ENCODE measurements around the gene DLST. TPM values are rescaled to one million over a fixed set of nuclear protein-coding genes. Genes with fewer than 3 reads are reported as not detected.

Gene DLST
- total RNA-seq, 4 donors from 2014 or later, result 128 to 163 (median 154) TPM

DNA sequence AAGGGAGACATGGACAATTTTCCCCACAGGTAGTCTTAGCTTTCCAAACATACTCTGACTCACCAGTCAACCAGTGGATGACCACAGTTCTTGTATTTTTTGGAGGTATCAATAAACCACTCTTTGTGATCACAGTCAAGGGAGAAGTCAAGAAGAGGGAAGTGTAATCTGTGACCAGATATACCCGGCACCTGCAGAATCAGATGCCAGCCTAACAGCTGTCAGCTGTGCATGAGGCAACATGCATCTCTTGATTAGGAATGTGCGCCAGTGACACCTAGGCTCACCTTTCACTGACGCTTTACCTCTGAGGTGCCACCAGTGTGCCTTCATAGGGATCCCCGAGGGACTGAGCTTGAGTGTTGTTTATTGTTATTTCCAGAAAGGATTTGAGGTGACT is 25.8 kb upstream of the DLST start:
- H3K36me3 ChIP-seq, result no peaks in the 10 kb centered on the region
- peaks cover 0 to 29% (median 0%) of the 10 kb centered on the region in 4 donors for H3K4me1 ChIP-seq
- no peaks in the 10 kb centered on the region for H3K27me3 ChIP-seq
- H3K9me3 ChIP-seq, result no peaks in the 10 kb centered on the region
- peak in 1 of 3 donors; percentile 53 for DNase-seq
- no peak overlapping the region for H3K27ac ChIP-seq
- TF ChIP-seq CTCF (IDR thresholded peaks at IDR 0.05) (no peak), POLR2A (IDR thresholded peaks at IDR 0.05) (no peak)
- H3K4me3 ChIP-seq, result no peak overlapping the region

DNA sequence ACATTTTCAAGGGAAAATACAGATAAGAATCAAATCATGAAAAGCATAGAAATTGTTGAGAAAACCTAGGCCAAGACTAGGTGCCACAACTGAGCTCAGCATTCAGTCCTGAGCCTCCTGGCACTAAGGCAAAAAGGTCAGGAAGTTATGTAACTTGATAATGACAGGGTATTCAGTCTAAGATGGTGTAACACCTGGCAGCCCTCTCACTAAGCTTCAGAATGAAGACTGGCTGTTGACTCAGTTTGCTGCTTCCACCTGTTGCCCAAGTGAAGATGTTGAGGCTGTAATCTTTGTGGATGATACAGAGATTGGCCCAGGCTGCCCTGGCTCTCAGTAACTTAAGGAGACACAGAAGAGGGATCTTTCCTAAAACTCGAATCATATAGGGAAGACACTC is 25.4 kb upstream of the DLST start:
- Histone ChIP-seq H3K4me3 (no peak overlapping the region), H3K4me1 (peaks cover 0 to 29% (median 0%) of the 10 kb centered on the region in 4 donors), H3K36me3 (no peaks in the 10 kb centered on the region), H3K27ac (no peak overlapping the region), H3K9me3 (no peaks in the 10 kb centered on the region), H3K27me3 (no peaks in the 10 kb centered on the region)
- TF ChIP-seq CTCF (IDR thresholded peaks at IDR 0.05) (no peak), POLR2A (IDR thresholded peaks at IDR 0.05) (no peak)
- no peak for DNase-seq

- no peaks in the 10 kb centered on the region for H3K36me3 ChIP-seq
- DNase-seq, result no peak
- no peaks in the 10 kb centered on the region for H3K9me3 ChIP-seq
- no peak for TF ChIP-seq CTCF (IDR thresholded peaks at IDR 0.05)
- TF ChIP-seq POLR2A (IDR thresholded peaks at IDR 0.05), result no peak
- peaks cover 0 to 28% (median 0%) of the 10 kb centered on the region in 4 donors for H3K4me1 ChIP-seq
- H3K27me3 ChIP-seq, result no peaks in the 10 kb centered on the region
- H3K4me3 ChIP-seq, result no peak overlapping the region
- no peak overlapping the region for H3K27ac ChIP-seq
Measured at GRCh38 chr14:74858022-74858421, 23.7 kb upstream of the DLST start.

GRCh38 chr14:74859757-74860552 is 21.8 kb upstream of the DLST start:
- no peaks in the 10 kb centered on the region for H3K36me3 ChIP-seq
- H3K4me3 ChIP-seq, result no peak overlapping the region
- no peak overlapping the region for H3K27ac ChIP-seq
- H3K9me3 ChIP-seq, result no peaks in the 10 kb centered on the region
- peaks cover 0 to 14% (median 0%) of the 10 kb centered on the region in 4 donors for H3K4me1 ChIP-seq
- TF ChIP-seq POLR2A (IDR thresholded peaks at IDR 0.05) (no peak), CTCF (IDR thresholded peaks at IDR 0.05) (no peak)
- DNase-seq, result no peak
- no peaks in the 10 kb centered on the region for H3K27me3 ChIP-seq

GRCh38 chr14:74860899-74861733 is 20.6 kb upstream of the DLST start:
- Histone ChIP-seq H3K36me3 (no peaks in the 10 kb centered on the region), H3K27me3 (no peaks in the 10 kb centered on the region), H3K27ac (no peak overlapping the region), H3K4me3 (no peak overlapping the region), H3K4me1 (peaks cover 0 to 5% (median 0%) of the 10 kb centered on the region in 4 donors), H3K9me3 (no peaks in the 10 kb centered on the region)
- no peak for TF ChIP-seq POLR2A (IDR thresholded peaks at IDR 0.05)
- peak; percentile 73 to 96 (median 88) for TF ChIP-seq CTCF (IDR thresholded peaks at IDR 0.05)
- peak; percentile 93 to 97 (median 95) for DNase-seq
